RWPE2 (cell line): ENCODE measurements around the gene CELA1.

Source experiments
- ATAC-seq: fragments of 200-7000 bp; cut with Tn5 transposase; 3 replicates; pipeline ENCODE4 v1.9.1; 2021; ENCODE audit warnings: low read depth
- DNase-seq: peaks from one replicate; pipeline ENCODE4 v3.0.0-alpha.2; 2020; ENCODE audit warnings: low spot score
- H3K27ac ChIP-seq: fragments of 450-650 bp; 2 replicates; pipeline ENCODE4 v1.5.1; 2017; ENCODE audit warnings: mild to moderate bottlenecking; ENCODE audit not compliant: poor library complexity, severe bottlenecking
- H3K27me3 ChIP-seq: fragments of 250-450 bp; sonication (Bioruptor Pico); 2 replicates; pipeline ENCODE4 v1.5.1; 2021; ENCODE audit warnings: mild to moderate bottlenecking, moderate library complexity; ENCODE audit not compliant: insufficient read depth, poor library complexity, severe bottlenecking
- H3K36me3 ChIP-seq: fragments of 250-450 bp; sonication (Bioruptor Pico); 2 replicates; pipeline ENCODE4 v1.5.1; 2020; ENCODE audit warnings: low read depth, mild to moderate bottlenecking, moderate library complexity
- H3K4me1 ChIP-seq: fragments of 250-450 bp; sonication (Bioruptor Pico); 2 replicates; pipeline ENCODE4 v1.5.1; 2021; ENCODE audit warnings: mild to moderate bottlenecking, moderate library complexity; ENCODE audit not compliant: insufficient read depth, poor library complexity, severe bottlenecking
- H3K4me3 ChIP-seq: fragments of 250-450 bp; sonication (Bioruptor Pico); 2 replicates; pipeline ENCODE4 v1.5.1; 2021; ENCODE audit warnings: mild to moderate bottlenecking, moderate library complexity; ENCODE audit not compliant: severe bottlenecking
- H3K9me3 ChIP-seq: fragments of 250-450 bp; sonication (Bioruptor Pico); 2 replicates; pipeline ENCODE4 v1.5.1; 2021; ENCODE audit warnings: mild to moderate bottlenecking, moderate library complexity; ENCODE audit not compliant: severe bottlenecking
- TF ChIP-seq, protein P1 (sequence below): fragments of 450-650 bp; IDR thresholded peaks from one replicate; pipeline ENCODE4 v1.5.1; 2017; ENCODE audit warnings: mild to moderate bottlenecking, moderate library complexity; ENCODE audit not compliant: poor library complexity, severe bottlenecking

The CELA1 gene

GRCh38 chr12:51285843-51286242, 60.6 kb downstream of the CELA1 start:
- H3K4me1 ChIP-seq = peaks cover 12% of the 10 kb centered on the region
- no peak overlapping the region for H3K4me3 ChIP-seq
- no peaks in the 10 kb centered on the region for H3K9me3 ChIP-seq
- ATAC-seq (no peak), DNase-seq (no peak)
- no peaks in the 10 kb centered on the region for H3K27me3 ChIP-seq
- no peak overlapping the region for H3K27ac ChIP-seq
- TF ChIP-seq, protein P1, sequence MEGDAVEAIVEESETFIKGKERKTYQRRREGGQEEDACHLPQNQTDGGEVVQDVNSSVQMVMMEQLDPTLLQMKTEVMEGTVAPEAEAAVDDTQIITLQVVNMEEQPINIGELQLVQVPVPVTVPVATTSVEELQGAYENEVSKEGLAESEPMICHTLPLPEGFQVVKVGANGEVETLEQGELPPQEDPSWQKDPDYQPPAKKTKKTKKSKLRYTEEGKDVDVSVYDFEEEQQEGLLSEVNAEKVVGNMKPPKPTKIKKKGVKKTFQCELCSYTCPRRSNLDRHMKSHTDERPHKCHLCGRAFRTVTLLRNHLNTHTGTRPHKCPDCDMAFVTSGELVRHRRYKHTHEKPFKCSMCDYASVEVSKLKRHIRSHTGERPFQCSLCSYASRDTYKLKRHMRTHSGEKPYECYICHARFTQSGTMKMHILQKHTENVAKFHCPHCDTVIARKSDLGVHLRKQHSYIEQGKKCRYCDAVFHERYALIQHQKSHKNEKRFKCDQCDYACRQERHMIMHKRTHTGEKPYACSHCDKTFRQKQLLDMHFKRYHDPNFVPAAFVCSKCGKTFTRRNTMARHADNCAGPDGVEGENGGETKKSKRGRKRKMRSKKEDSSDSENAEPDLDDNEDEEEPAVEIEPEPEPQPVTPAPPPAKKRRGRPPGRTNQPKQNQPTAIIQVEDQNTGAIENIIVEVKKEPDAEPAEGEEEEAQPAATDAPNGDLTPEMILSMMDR = no peak
- no peaks in the 10 kb centered on the region for H3K36me3 ChIP-seq

GRCh38 chr12:51281202-51281924, 65.1 kb downstream of the CELA1 start:
- H3K27ac ChIP-seq = peak overlapping the region; percentile 34
- DNase-seq (no peak), ATAC-seq (peak; percentile 87)
- TF ChIP-seq, protein P1 = no peak
- no peaks in the 10 kb centered on the region for H3K27me3 ChIP-seq
- no peak overlapping the region for H3K4me3 ChIP-seq
- H3K4me1 ChIP-seq = peaks cover 14% of the 10 kb centered on the region
- H3K9me3 ChIP-seq = no peaks in the 10 kb centered on the region
- no peaks in the 10 kb centered on the region for H3K36me3 ChIP-seq
